ENCODE data around the gene RAPGEF1.

- TF ChIP-seq POLR2A (IDR thresholded peaks at IDR 0.05): no peak
- no peak for TF ChIP-seq CTCF (IDR thresholded peaks at IDR 0.05 in 8 of 11, conservative IDR thresholded peaks at IDR 0.05 in 3 of 11)
- no peak for TF ChIP-seq POLR2AphosphoS5 (IDR thresholded peaks at IDR 0.05)
Observed at GRCh38 chr9:131614340-131614915, 125.4 kb downstream of the RAPGEF1 start.

Data from spleen (tissue), 7 donors.